T-helper 1 cell treated with Interleukin-12 subunit alpha and Interleukin-12 subunit beta and Interleukin-4 antibody, amounts not matched to agents 30 μg/mL and 1 μg/mL, for 36 hours (primary cell): Measurements from ENCODE around the gene SIDT2.
A peak's percentile ranks its signal among the peaks of the same experiment; 100 is the strongest.

Source experiments
- H3K27ac Mint-ChIP-seq: one replicate; pipeline ENCODE4 v1.8.0; 2021; ENCODE audit warnings: mild to moderate bottlenecking, mixed read lengths
- H3K27me3 Mint-ChIP-seq: one replicate; pipeline ENCODE4 v1.8.0; 2021; ENCODE audit warnings: low read depth, mixed read lengths
- H3K36me3 Mint-ChIP-seq: one replicate; pipeline ENCODE4 v1.8.0; 2021; ENCODE audit warnings: low read depth, mixed read lengths
- H3K4me1 Mint-ChIP-seq: one replicate; pipeline ENCODE4 v1.8.0; 2021; ENCODE audit warnings: low read depth, mixed read lengths
- H3K4me3 Mint-ChIP-seq: one replicate; pipeline ENCODE4 v1.8.0; 2021; ENCODE audit warnings: mild to moderate bottlenecking, moderate library complexity, mixed read lengths
- H3K9me3 Mint-ChIP-seq: one replicate; pipeline ENCODE4 v1.8.0; 2021; ENCODE audit warnings: mixed read lengths

Gene SIDT2

DNA sequence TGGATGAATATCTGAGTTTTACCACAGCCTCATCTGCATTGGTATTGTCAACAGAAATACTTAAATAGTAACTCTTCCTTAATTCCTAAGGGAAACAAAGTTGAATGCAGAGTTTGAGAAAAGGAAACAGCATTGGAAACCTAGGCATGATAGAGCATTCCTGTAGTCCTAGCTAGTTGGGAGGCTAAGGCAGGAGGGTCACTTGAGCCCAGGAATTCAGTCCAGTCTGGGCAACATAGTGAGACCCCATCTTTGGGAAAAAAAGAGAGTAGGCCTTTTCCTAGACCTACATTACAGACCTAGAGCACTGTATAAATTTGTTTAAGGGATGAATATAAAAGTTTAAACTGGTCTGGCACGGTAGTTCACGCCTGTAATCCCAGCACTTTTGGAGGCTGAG is 21.0 kb upstream of the SIDT2 start:
- H3K4me3 Mint-ChIP-seq: no peak overlapping the region
- H3K27ac Mint-ChIP-seq: no peak overlapping the region
- peaks cover 17% of the 10 kb centered on the region for H3K36me3 Mint-ChIP-seq
- H3K4me1 Mint-ChIP-seq: peaks cover 7% of the 10 kb centered on the region
- H3K9me3 Mint-ChIP-seq: no peaks in the 10 kb centered on the region
- no peaks in the 10 kb centered on the region for H3K27me3 Mint-ChIP-seq

GRCh38 chr11:117159892-117160291 is 18.7 kb upstream of the SIDT2 start:
- no peaks in the 10 kb centered on the region for H3K9me3 Mint-ChIP-seq
- peaks cover 6% of the 10 kb centered on the region for H3K4me1 Mint-ChIP-seq
- H3K4me3 Mint-ChIP-seq: no peak overlapping the region
- peaks cover 25% of the 10 kb centered on the region for H3K36me3 Mint-ChIP-seq
- no peaks in the 10 kb centered on the region for H3K27me3 Mint-ChIP-seq
- H3K27ac Mint-ChIP-seq: no peak overlapping the region

- Mint-ChIP-seq H3K36me3 (peaks cover 27% of the 10 kb centered on the region), H3K4me3 (no peak overlapping the region), H3K27me3 (no peaks in the 10 kb centered on the region), H3K27ac (no peak overlapping the region), H3K9me3 (no peaks in the 10 kb centered on the region), H3K4me1 (peaks cover 6% of the 10 kb centered on the region)
These were observed 17.7 kb upstream of the SIDT2 start for GRCh38 chr11:117160826-117161225.

GRCh38 chr11:117166491-117166890 is 12.1 kb upstream of the SIDT2 start:
- Mint-ChIP-seq H3K4me3 (no peak overlapping the region), H3K27me3 (no peaks in the 10 kb centered on the region), H3K27ac (no peak overlapping the region), H3K9me3 (no peaks in the 10 kb centered on the region), H3K4me1 (peaks cover 4% of the 10 kb centered on the region), H3K36me3 (peaks cover 31% of the 10 kb centered on the region)

DNA sequence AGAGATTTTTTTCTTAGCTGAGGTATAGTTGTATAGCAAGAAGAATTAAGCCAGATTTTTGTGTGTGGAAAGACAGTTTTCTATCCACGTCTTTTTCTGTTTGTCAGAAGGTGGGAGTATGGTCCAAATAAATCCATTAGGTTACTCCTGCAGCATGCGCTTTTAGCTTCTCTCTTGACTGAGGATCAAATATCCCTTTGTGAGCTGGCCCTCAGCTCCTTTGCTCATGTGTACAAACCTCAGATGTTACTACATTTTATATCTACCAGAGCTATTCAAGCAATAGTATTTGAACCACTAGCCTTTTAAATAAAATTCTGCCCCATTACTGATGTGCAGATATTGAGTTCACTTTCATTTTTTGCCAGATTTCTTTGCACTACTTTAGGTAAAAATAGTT is 8.8 kb upstream of the SIDT2 start:
- Mint-ChIP-seq H3K4me1 (peaks cover 7% of the 10 kb centered on the region), H3K4me3 (no peak overlapping the region), H3K36me3 (peaks cover 22% of the 10 kb centered on the region), H3K9me3 (no peaks in the 10 kb centered on the region), H3K27ac (no peak overlapping the region), H3K27me3 (no peaks in the 10 kb centered on the region)

GRCh38 chr11:117170210-117170609 is 8.3 kb upstream of the SIDT2 start:
- Mint-ChIP-seq H3K36me3 (peaks cover 22% of the 10 kb centered on the region), H3K4me3 (no peak overlapping the region), H3K27me3 (no peaks in the 10 kb centered on the region), H3K9me3 (no peaks in the 10 kb centered on the region), H3K27ac (no peak overlapping the region), H3K4me1 (peaks cover 7% of the 10 kb centered on the region)

DNA sequence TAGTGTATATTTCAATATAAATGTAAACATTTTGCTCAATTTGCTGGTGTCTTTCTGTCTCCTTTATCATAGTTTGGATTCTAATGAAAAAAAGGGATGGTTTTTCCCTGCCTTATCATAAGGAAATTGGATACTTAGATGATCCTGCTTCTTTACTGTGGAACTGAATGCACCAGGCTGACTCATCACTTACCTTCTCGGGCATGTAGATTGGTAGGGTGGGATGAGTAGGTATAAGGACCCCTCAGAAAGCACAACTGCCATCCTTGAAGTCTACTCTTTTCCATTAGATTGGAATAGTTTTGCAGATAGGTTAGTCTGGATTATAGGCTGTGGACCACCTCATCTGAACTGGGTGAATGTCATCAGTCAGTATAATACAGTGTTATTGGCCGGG is 7.5 kb upstream of the SIDT2 start:
- Mint-ChIP-seq H3K27ac (no peak overlapping the region), H3K4me3 (no peak overlapping the region), H3K4me1 (peaks cover 7% of the 10 kb centered on the region), H3K9me3 (no peaks in the 10 kb centered on the region), H3K27me3 (no peaks in the 10 kb centered on the region), H3K36me3 (peaks cover 18% of the 10 kb centered on the region)

DNA sequence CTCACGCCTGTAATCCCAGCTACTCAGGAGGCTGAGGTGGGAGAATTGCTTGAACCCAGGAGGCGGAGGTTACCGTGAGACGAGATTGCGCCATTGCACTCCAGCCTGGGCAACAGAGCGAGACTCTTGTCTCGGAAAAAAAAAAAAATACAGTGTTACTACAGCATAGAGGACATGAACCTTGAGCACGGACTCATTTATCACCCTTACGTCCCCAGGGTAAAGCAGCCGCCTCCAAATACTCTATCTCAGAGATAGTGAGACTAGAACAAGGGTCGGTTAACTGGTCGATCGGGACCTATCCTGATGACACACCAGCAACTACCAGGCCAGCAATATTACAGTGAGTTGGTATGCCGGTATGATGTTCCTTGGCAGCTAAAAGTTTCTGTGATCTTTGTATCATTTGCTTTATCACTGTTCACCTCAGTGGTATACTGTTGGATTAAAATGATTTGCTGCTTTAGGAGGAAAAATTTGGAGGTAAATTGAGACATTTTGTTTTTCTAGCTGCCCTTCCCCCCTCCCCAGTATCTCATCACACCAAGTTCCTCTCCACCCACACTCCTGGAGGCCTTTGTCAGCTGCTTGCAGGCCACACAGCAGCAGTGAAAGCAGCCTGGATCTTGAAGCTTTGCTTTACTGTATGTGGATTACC is 7.0 kb upstream of the SIDT2 start:
- Mint-ChIP-seq H3K27ac (no peak overlapping the region), H3K36me3 (peaks cover 18% of the 10 kb centered on the region), H3K27me3 (no peaks in the 10 kb centered on the region), H3K4me1 (peaks cover 7% of the 10 kb centered on the region), H3K4me3 (no peak overlapping the region), H3K9me3 (no peaks in the 10 kb centered on the region)

DNA sequence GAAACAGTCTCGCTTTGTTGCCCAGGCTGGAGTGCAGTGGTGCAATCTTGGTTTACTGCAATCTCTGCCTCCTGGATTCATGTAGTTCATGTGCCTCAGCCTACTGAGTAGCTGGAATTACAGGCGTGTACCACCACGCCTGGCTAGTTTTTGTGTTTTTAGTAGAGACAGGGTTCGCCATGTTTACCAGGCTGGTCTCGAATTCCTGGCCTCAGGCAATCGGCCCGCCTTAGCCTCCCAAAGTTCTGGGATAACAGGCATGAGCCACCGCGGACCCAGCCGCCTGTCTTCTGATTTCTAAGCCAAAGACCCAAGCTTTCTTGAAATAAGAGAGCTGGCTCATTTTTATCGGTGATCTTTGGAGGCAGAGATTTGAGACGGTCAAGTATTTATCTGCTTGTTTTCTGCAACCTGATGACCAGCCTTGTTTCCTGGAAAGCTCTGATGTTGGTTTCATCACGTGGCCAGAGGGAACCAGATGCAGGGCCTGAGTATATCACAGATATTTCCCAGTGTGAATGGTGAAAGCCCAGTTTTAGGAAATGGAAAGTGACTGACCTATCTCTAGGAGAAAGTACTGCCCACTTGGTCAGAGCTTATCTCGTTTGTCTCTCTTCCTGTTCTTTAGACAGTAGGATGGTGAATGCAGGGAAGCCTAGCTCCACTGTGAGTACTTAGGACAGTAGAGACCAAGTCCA is 5.7 kb upstream of the SIDT2 start:
- Mint-ChIP-seq H3K9me3 (no peaks in the 10 kb centered on the region), H3K27ac (no peak overlapping the region), H3K36me3 (peaks cover 12% of the 10 kb centered on the region), H3K4me3 (no peak overlapping the region), H3K4me1 (peaks cover 8% of the 10 kb centered on the region), H3K27me3 (no peaks in the 10 kb centered on the region)

DNA sequence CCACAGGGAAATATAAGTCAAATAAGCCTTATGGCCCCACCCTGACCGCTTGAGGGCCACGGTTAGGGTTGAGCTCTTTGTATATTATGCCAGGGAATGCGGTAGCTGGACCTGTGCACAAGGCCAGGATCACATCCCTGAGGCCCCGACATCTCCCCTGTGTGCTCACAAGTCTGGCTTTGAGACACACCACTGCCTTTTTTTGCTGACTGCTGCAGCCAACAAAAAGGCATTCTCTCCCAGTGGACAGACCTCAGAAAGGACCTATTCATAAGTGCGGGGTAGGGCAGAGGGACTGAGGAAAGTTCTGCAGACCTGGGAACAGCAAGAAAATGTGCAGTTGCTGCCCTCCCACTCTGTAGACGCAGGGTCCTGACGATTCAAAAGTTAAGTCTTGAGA is 3.4 kb upstream of the SIDT2 start:
- H3K27ac Mint-ChIP-seq: peak overlapping the region; percentile 36
- H3K4me1 Mint-ChIP-seq: peaks cover 22% of the 10 kb centered on the region
- H3K4me3 Mint-ChIP-seq: no peak overlapping the region

GRCh38 chr11:117175781-117176180 is 2.8 kb upstream of the SIDT2 start:
- Mint-ChIP-seq H3K4me3 (no peak overlapping the region), H3K4me1 (peaks cover 27% of the 10 kb centered on the region), H3K36me3 (peaks cover 8% of the 10 kb centered on the region), H3K27me3 (no peaks in the 10 kb centered on the region), H3K27ac (no peak overlapping the region), H3K9me3 (no peaks in the 10 kb centered on the region)

More for the DNA sequence above, 3.4 kb upstream of the SIDT2 start:
- Mint-ChIP-seq H3K27me3 (no peaks in the 10 kb centered on the region), H3K9me3 (no peaks in the 10 kb centered on the region), H3K36me3 (peaks cover 8% of the 10 kb centered on the region)

DNA sequence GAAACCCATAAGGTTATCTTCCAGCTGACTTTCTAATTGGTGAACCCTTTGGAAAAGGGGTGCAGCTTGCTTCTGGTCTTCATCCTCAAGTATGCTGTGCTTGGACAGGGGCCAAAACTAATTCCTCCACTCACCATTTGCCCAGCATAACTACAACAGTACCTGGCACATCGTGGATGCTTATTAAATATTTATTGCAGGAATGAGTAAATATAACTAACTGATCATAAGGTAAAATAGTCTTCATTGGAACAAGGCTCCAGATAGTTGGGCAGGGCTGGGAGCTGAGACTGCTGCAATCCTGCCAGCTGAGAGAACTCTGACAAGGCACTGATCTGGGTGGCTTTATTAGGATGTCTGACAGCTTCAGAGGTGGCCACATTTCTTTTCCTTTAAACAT is 2.4 kb upstream of the SIDT2 start:
- Mint-ChIP-seq H3K4me3 (no peak overlapping the region), H3K4me1 (peaks cover 30% of the 10 kb centered on the region)

GRCh38 chr11:117177534-117178209 is 871 bp upstream of the SIDT2 start:
- H3K27me3 Mint-ChIP-seq: no peaks in the 10 kb centered on the region
- H3K36me3 Mint-ChIP-seq: peaks cover 2% of the 10 kb centered on the region
- H3K4me1 Mint-ChIP-seq: peaks cover 27% of the 10 kb centered on the region
- no peaks in the 10 kb centered on the region for H3K9me3 Mint-ChIP-seq
- peak overlapping the region; percentile 86 for H3K27ac Mint-ChIP-seq
- H3K4me3 Mint-ChIP-seq: peak overlapping the region; percentile 95

More for the DNA sequence above, 2.4 kb upstream of the SIDT2 start:
- Mint-ChIP-seq H3K36me3 (peaks cover 7% of the 10 kb centered on the region), H3K27ac (no peak overlapping the region), H3K27me3 (no peaks in the 10 kb centered on the region), H3K9me3 (no peaks in the 10 kb centered on the region)

GRCh38 chr11:117179048-117179999 is 781 bp downstream of the SIDT2 start:
- H3K27ac Mint-ChIP-seq: peak overlapping the region; percentile 91
- no peaks in the 10 kb centered on the region for H3K9me3 Mint-ChIP-seq
- H3K4me3 Mint-ChIP-seq: peak overlapping the region; percentile 95
- H3K36me3 Mint-ChIP-seq: peaks cover 7% of the 10 kb centered on the region
- H3K27me3 Mint-ChIP-seq: no peaks in the 10 kb centered on the region
- peaks cover 27% of the 10 kb centered on the region for H3K4me1 Mint-ChIP-seq
